Measurements from ENCODE around the gene CCDC12.

The CCDC12 gene

DNA sequence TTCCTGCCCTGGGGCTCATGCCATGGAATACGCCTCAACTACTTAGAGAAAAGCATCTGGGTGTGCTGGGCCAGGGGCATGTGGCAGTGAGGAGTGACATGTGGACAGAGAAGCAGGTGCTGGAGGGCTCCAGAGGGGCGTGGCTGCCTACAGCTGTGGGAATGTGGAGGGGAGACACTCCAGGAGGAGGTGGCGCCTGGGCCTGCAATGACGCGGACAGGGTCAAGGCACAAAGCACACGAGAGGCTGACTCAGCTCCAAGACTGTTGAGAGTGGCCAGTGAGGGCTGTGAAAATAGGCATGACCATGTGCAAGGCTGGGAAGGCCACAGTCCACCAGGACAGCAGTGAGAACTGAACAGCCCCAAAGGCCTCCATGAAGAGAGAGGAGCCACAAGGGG lies 50.5 kb downstream of the CCDC12 start:
- H3K36me3 ChIP-seq (ENCODE audit: control insufficient read depth in 1 of 2, insufficient read depth in 2 of 2, low read depth in 1 of 2, low read length in 2 of 2) = peaks cover 79 to 82% of the 10 kb centered on the region in 2 experiments
- H3K4me3 ChIP-seq (ENCODE audit: insufficient read depth in 1 of 2, low read depth in 1 of 2, low read length in 2 of 2) = no peak overlapping the region
- peaks cover 64% of the 10 kb centered on the region for H3K79me1 ChIP-seq (replicated peaks; ENCODE audit: low read length, poor library complexity, severe bottlenecking)
- no peak overlapping the region for H2BK12ac ChIP-seq (ENCODE audit: low read length in 2 of 2)
- H3K23ac ChIP-seq (ENCODE audit: low read length in 2 of 2) = peak overlapping the region in 1 of 2 experiments; percentile 85
- WGBS = 42% methylated on average over 6 of the region's 6 CpGs
- H3K14ac ChIP-seq (ENCODE audit: low read length in 2 of 2) = peak overlapping the region in 1 of 2 experiments; percentile 41
- no peak overlapping the region for H3K27ac ChIP-seq (ENCODE audit: low read length, poor library complexity, severe bottlenecking)
- H3K9ac ChIP-seq (ENCODE audit: low read length) = peak overlapping the region; percentile 7
- H3K4me2 ChIP-seq (ENCODE audit: low read length, poor library complexity, severe bottlenecking) = no peak overlapping the region
- peak; percentile 88 for DNase-seq
- no peak overlapping the region for H2BK15ac ChIP-seq (ENCODE audit: low read depth, poor library complexity, severe bottlenecking)
- no peak overlapping the region for H2BK120ac ChIP-seq (ENCODE audit: low read depth, low read length)
- H3K9me3 ChIP-seq (ENCODE audit: control insufficient read depth, low read length) = peaks cover 6% of the 10 kb centered on the region
- H4K91ac ChIP-seq (ENCODE audit: low read length) = no peak overlapping the region
- peak overlapping the region in 1 of 2 experiments; percentile 28 for H3K4ac ChIP-seq (ENCODE audit: low read depth in 1 of 2, low read length in 2 of 2)
- H2BK5ac ChIP-seq (ENCODE audit: low read depth, low read length, poor library complexity, severe bottlenecking) = no peak overlapping the region
- H3K18ac ChIP-seq (ENCODE audit: low read depth in 1 of 2, low read length in 2 of 2) = peak overlapping the region; percentile 42 to 48
- no peak overlapping the region for H2AK5ac ChIP-seq (ENCODE audit: low read length, severe bottlenecking)
- no peak overlapping the region for H2AFZ ChIP-seq (ENCODE audit: low read depth, low read length)
- H3K4me1 ChIP-seq (ENCODE audit: control insufficient read depth, insufficient read depth, low read depth, low read length) = peaks cover 22% of the 10 kb centered on the region
- no peaks in the 10 kb centered on the region for H3K27me3 ChIP-seq (ENCODE audit: control insufficient read depth in 1 of 2, insufficient read depth in 1 of 2, low read length in 2 of 2)
- peak overlapping the region; percentile 7 for H4K8ac ChIP-seq (ENCODE audit: low read length)

DNA sequence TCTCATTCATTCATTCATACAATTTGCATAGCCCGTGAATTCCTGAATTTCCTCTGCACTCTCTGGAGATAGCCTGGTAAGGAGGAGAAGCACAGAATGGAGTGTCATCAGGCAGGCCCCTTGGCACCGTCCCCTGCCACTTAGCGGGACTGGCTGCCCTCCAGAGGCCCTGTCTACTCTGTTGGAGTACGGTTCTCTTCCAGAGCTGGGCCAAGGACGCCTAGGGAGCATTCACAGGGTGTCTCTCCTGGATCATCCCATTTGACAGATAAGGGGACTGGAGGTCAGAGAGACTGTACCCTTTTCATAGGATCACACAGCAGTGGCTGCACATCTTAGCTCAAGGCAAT lies 51.0 kb downstream of the CCDC12 start:
- no peak overlapping the region for H3K9ac ChIP-seq (ENCODE audit: low read length)
- no peak overlapping the region for H4K8ac ChIP-seq (ENCODE audit: low read length)
- no peak overlapping the region for H3K14ac ChIP-seq (ENCODE audit: low read length in 2 of 2)
- H3K36me3 ChIP-seq (ENCODE audit: control insufficient read depth in 1 of 2, insufficient read depth in 2 of 2, low read depth in 1 of 2, low read length in 2 of 2) = peaks cover 82 to 87% of the 10 kb centered on the region in 2 experiments
- no peak overlapping the region for H3K4me3 ChIP-seq (ENCODE audit: insufficient read depth in 1 of 2, low read depth in 1 of 2, low read length in 2 of 2)
- no peak overlapping the region for H3K4ac ChIP-seq (ENCODE audit: low read depth in 1 of 2, low read length in 2 of 2)
- H3K4me1 ChIP-seq (ENCODE audit: control insufficient read depth, insufficient read depth, low read depth, low read length) = peaks cover 17% of the 10 kb centered on the region
- DNase-seq = no peak
- peaks cover 67% of the 10 kb centered on the region for H3K79me1 ChIP-seq (replicated peaks; ENCODE audit: low read length, poor library complexity, severe bottlenecking)
- no peak overlapping the region for H3K18ac ChIP-seq (ENCODE audit: low read depth in 1 of 2, low read length in 2 of 2)
- H2AK5ac ChIP-seq (ENCODE audit: low read length, severe bottlenecking) = no peak overlapping the region
- H2BK15ac ChIP-seq (ENCODE audit: low read depth, poor library complexity, severe bottlenecking) = no peak overlapping the region
- no peak overlapping the region for H3K27ac ChIP-seq (ENCODE audit: low read length, poor library complexity, severe bottlenecking)
- H3K9me3 ChIP-seq (ENCODE audit: control insufficient read depth, low read length) = peaks cover 6% of the 10 kb centered on the region
- no peak overlapping the region for H4K91ac ChIP-seq (ENCODE audit: low read length)
- no peak overlapping the region for H2BK12ac ChIP-seq (ENCODE audit: low read length in 2 of 2)
- WGBS = 88% methylated on average over 5 of the region's 5 CpGs
- no peak overlapping the region for H3K23ac ChIP-seq (ENCODE audit: low read length in 2 of 2)
- H2AFZ ChIP-seq (ENCODE audit: low read depth, low read length) = no peak overlapping the region
- no peak overlapping the region for H3K4me2 ChIP-seq (ENCODE audit: low read length, poor library complexity, severe bottlenecking)
- H3K27me3 ChIP-seq (ENCODE audit: control insufficient read depth in 1 of 2, insufficient read depth in 1 of 2, low read length in 2 of 2) = no peaks in the 10 kb centered on the region
- no peak overlapping the region for H2BK120ac ChIP-seq (ENCODE audit: low read depth, low read length)
- no peak overlapping the region for H2BK5ac ChIP-seq (ENCODE audit: low read depth, low read length, poor library complexity, severe bottlenecking)

DNA sequence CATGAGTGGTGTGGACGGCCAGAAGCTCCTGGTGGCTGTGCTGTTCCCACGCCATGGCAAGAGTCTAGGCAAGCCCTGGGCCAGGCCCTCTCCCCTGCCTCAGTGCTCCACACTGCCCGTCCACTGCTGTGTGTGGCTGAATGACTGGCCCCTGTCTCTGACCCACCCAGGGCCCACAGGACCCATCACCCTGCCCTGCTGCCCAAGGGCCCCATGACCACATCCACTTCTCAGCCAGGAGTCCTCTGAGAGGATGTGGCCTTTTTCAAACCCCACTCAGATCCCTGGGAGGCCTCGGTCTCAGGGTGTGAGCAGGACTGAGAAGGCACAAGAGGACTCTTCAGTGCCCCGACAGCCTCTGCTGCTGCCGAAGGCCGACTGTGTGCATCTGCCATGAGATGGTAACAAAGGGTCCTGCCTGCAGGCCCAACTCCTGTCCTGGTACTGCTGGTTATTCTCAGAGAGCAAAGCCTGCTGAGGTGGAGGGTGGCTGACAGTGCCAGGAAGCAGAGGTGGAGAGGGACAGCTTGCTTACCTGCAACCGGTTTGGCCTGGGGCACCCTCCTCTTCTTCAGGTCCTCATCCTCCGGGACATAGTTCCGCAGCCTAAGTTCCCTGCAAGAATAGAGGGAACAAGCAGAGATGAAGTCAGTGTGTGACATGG lies 51.5 kb downstream of the CCDC12 start:
- Histone ChIP-seq H3K23ac (ENCODE audit: low read length in 2 of 2) (no peak overlapping the region), H2BK120ac (ENCODE audit: low read depth, low read length) (no peak overlapping the region), H3K4me3 (ENCODE audit: insufficient read depth in 1 of 2, low read depth in 1 of 2, low read length in 2 of 2) (no peak overlapping the region), H2BK12ac (ENCODE audit: low read length in 2 of 2) (no peak overlapping the region), H2BK15ac (ENCODE audit: low read depth, poor library complexity, severe bottlenecking) (no peak overlapping the region), H3K9ac (ENCODE audit: low read length) (no peak overlapping the region), H3K79me1 (replicated peaks; ENCODE audit: low read length, poor library complexity, severe bottlenecking) (peaks cover 66% of the 10 kb centered on the region), H3K14ac (ENCODE audit: low read length in 2 of 2) (no peak overlapping the region), H3K36me3 (ENCODE audit: control insufficient read depth in 1 of 2, insufficient read depth in 2 of 2, low read depth in 1 of 2, low read length in 2 of 2) (peaks cover 82 to 92% of the 10 kb centered on the region in 2 experiments), H2AK5ac (ENCODE audit: low read length, severe bottlenecking) (no peak overlapping the region), H3K4me1 (ENCODE audit: control insufficient read depth, insufficient read depth, low read depth, low read length) (peaks cover 12% of the 10 kb centered on the region), H3K27me3 (ENCODE audit: control insufficient read depth in 1 of 2, insufficient read depth in 1 of 2, low read length in 2 of 2) (no peaks in the 10 kb centered on the region), H3K9me3 (ENCODE audit: control insufficient read depth, low read length) (peaks cover 6% of the 10 kb centered on the region), H3K27ac (ENCODE audit: low read length, poor library complexity, severe bottlenecking) (no peak overlapping the region), H2BK5ac (ENCODE audit: low read depth, low read length, poor library complexity, severe bottlenecking) (no peak overlapping the region), H2AFZ (ENCODE audit: low read depth, low read length) (no peak overlapping the region), H4K8ac (ENCODE audit: low read length) (no peak overlapping the region), H4K91ac (ENCODE audit: low read length) (no peak overlapping the region), H3K4ac (ENCODE audit: low read depth in 1 of 2, low read length in 2 of 2) (no peak overlapping the region), H3K4me2 (ENCODE audit: low read length, poor library complexity, severe bottlenecking) (no peak overlapping the region), H3K18ac (ENCODE audit: low read depth in 1 of 2, low read length in 2 of 2) (no peak overlapping the region)
- 92% methylated on average over 8 of the region's 10 CpGs for WGBS
- DNase-seq = no peak

DNA sequence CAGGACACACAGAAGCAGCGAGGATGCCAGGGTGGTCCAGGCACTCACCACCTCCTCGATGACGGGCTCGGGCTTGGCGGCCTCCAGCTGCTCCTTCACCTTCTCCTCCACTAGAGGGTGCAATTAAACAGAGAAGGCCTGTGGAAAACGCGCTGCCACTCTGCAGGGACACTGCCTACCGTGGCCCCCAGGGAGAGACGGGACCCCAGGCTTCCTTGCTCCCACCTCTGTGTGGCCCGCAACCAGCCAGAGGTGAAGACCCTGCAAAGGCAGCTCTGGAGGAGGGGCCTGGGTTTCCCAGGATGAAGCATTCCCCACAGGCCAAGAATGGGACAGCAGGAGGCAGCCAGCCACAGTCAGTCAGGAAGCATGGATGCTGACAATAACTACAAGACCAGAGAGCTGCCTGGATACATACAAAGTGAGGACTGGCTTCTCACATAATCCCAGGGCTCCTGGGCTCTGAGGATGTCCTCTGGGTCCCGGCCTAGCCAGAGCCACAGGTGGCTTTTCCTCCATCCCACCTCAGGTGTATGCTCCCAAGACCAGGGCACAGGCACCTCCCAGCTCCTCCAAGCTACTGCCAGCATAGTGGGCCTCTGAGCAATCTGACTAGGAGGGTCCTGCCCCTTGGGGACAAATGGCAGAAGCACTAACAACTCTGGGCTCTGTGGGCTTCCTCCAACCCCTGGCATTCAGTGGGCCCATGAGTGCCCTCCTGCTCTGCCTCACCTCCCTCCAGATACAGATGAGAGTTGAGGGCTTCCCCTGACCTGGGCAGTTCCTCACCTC lies 52.8 kb downstream of the CCDC12 start:
- H3K23ac ChIP-seq (ENCODE audit: low read length in 2 of 2) = no peak overlapping the region
- H4K8ac ChIP-seq (ENCODE audit: low read length) = no peak overlapping the region
- H3K14ac ChIP-seq (ENCODE audit: low read length in 2 of 2) = no peak overlapping the region
- no peak overlapping the region for H2BK120ac ChIP-seq (ENCODE audit: low read depth, low read length)
- peaks cover 83 to 98% of the 10 kb centered on the region in 2 experiments for H3K36me3 ChIP-seq (ENCODE audit: control insufficient read depth in 1 of 2, insufficient read depth in 2 of 2, low read depth in 1 of 2, low read length in 2 of 2)
- no peak overlapping the region for H3K27ac ChIP-seq (ENCODE audit: low read length, poor library complexity, severe bottlenecking)
- H3K4me3 ChIP-seq (ENCODE audit: insufficient read depth in 1 of 2, low read depth in 1 of 2, low read length in 2 of 2) = no peak overlapping the region
- no peaks in the 10 kb centered on the region for H3K27me3 ChIP-seq (ENCODE audit: control insufficient read depth in 1 of 2, insufficient read depth in 1 of 2, low read length in 2 of 2)
- DNase-seq = peak; percentile 57
- H4K91ac ChIP-seq (ENCODE audit: low read length) = no peak overlapping the region
- H3K9ac ChIP-seq (ENCODE audit: low read length) = no peak overlapping the region
- H2BK15ac ChIP-seq (ENCODE audit: low read depth, poor library complexity, severe bottlenecking) = no peak overlapping the region
- no peak overlapping the region for H3K4me2 ChIP-seq (ENCODE audit: low read length, poor library complexity, severe bottlenecking)
- 61% methylated on average over 11 of the region's 11 CpGs for WGBS
- no peak overlapping the region for H2BK12ac ChIP-seq (ENCODE audit: low read length in 2 of 2)
- H3K79me1 ChIP-seq (replicated peaks; ENCODE audit: low read length, poor library complexity, severe bottlenecking) = peaks cover 69% of the 10 kb centered on the region
- H2AFZ ChIP-seq (ENCODE audit: low read depth, low read length) = no peak overlapping the region
- H2AK5ac ChIP-seq (ENCODE audit: low read length, severe bottlenecking) = no peak overlapping the region
- no peak overlapping the region for H3K18ac ChIP-seq (ENCODE audit: low read depth in 1 of 2, low read length in 2 of 2)
- peaks cover 12% of the 10 kb centered on the region for H3K4me1 ChIP-seq (ENCODE audit: control insufficient read depth, insufficient read depth, low read depth, low read length)
- H3K9me3 ChIP-seq (ENCODE audit: control insufficient read depth, low read length) = peaks cover 6% of the 10 kb centered on the region
- H3K4ac ChIP-seq (ENCODE audit: low read depth in 1 of 2, low read length in 2 of 2) = peak overlapping the region in 1 of 2 experiments; percentile 31
- H2BK5ac ChIP-seq (ENCODE audit: low read depth, low read length, poor library complexity, severe bottlenecking) = no peak overlapping the region
